NCI-H460 (cell line): Measurements from ENCODE around the gene LRRC53. TPM values are rescaled to one million over a fixed set of nuclear protein-coding genes. Genes with fewer than 3 reads are reported as not detected.

Source experiments
- DNase-seq: peaks from one replicate; pipeline ENCODE4 v3.0.0-alpha.2; 2016; ENCODE audit warnings: low read depth; ENCODE audit errors: extremely low read depth
- total RNA-seq: library from RNA; depleted of rRNA; stranded (reverse); fragments of >200 nt; shearing (Covaris generic); gene quantifications from 2 replicates; pipeline ENCODE4 v1.2.3, GENCODE V29; 2014

LRRC53 gene
- total RNA-seq, 1 experiment from 2014 or later: not detected

DNA sequence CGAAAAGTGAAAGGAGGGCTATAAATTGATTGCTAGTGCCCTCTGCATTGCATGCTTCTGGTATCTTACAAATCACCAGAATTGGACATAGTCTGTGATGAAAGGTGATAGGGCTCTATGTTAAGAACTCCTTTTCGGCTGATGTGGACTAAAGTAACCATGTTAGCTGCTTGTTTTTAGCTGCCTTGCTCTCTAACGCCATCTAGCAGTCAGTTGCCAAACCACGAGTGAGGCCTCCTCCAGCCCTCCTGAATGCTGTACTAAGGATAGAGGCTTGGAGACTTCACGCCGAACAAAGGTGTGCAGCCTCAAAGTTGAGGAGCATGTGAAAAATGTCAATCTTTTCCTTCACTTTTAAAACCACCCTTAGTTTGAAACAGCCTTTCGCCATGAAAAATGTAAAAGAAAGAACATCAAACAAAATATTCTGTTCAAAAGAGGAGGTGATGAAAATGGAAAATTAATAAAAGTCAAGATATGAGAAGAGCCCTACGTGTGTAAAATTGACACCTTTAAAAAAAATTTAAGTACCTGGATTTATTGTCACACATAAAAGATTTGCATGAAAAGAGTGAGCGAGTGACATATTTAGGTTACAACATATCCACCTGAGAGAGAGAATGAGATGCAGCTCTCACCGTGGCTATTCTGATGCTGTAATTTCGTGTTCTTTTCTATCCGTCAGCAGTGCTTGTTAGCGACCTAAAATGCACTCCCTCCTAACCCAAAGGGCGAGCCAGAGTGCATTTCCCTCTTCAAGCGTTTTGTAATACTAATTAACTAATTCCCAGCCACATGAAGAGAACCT lies 8.1 kb downstream of the LRRC53 start:
- DNase-seq: peak; percentile 61

- no peak for DNase-seq
Measured at GRCh38 chr1:74502858-74503257, 9.6 kb downstream of the LRRC53 start.

- peak; percentile 33 for DNase-seq
Measured at GRCh38 chr1:74502432-74502831, 10.0 kb downstream of the LRRC53 start.

DNA sequence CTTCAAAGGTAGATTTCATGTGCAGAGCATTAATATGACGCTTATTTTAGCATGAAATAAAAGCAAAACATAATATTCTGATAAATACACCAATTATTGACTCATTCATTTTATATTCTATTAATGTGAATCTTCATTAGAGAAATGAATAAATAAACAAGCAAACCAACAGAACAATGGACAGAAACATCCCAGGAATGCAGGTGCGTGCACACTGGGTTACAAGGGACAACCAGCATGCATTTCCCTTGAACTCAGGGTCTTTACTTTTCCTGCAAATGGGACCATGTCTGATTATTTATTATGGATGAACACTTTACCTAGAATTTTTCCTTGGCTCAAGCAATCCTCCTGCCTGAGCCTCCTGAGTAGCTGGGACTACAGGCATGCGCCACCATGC lies 13.5 kb downstream of the LRRC53 start:
- no peak for DNase-seq

DNA sequence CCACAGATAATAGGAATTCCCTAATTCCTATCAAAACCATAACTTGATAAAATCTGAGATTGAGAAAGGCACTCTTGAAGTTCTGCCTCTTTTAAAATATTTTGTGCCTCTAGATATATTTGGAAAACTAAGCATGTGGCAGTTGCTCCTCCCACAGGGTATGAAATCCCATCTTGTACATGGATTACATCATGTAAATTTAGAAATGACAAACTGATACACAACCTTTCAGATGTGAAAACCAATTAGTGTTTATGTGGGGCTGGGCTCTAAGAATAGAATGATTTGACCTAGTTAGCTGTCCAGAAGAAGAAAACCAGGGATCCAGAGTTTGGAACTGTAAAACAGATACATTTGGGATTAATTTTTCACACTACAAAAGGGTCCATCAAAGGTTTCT lies 15.7 kb downstream of the LRRC53 start:
- DNase-seq: no peak

GRCh38 chr1:74486036-74486435 lies 26.4 kb downstream of the LRRC53 start:
- DNase-seq: no peak

- no peak for DNase-seq
Measured at GRCh38 chr1:74485622-74486021, 26.8 kb downstream of the LRRC53 start.

- DNase-seq: no peak
Measured at GRCh38 chr1:74481607-74482006, 30.8 kb downstream of the LRRC53 start.

GRCh38 chr1:74480068-74480467 lies 32.3 kb downstream of the LRRC53 start:
- no peak for DNase-seq

DNA sequence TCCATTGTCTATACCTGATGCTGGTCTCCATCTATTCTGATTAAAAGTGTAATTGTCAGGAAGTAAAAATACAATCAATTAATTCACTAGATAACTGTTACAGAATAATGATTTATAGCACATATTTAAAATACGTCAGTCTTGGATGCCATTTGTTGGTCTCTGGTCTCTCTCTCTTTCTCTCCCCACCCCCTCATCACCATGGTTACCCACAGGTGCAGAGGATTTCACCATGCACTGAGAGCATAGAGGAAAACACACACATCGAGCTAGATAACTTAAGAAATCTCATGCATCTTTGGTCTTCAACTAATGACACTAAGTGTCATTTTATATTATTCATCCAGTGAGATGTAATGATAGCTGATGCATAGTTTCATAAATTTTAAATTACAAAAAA lies 33.4 kb downstream of the LRRC53 start:
- DNase-seq: no peak

- DNase-seq: no peak
Measured at GRCh38 chr1:74474585-74474984, 37.8 kb downstream of the LRRC53 start.

DNA sequence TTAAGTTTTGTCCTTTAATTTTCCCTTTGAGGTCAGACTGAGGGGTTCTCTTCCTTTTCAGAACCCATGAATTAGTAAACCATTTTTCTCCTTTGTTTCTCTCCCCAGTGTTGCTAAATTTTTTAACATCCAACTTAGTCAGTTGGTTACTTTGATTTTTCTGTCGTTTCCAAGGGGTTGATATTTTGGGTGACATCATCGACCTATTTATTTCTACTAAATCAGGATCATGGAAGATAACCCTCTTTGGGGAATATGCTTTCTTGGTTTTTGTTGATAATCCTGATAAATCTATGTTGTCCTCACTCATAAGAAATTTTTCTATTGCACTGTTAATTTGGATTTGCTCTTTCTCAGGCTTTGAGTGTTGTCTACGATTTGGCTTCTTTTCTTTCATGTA lies 40.9 kb downstream of the LRRC53 start:
- DNase-seq: no peak

DNA sequence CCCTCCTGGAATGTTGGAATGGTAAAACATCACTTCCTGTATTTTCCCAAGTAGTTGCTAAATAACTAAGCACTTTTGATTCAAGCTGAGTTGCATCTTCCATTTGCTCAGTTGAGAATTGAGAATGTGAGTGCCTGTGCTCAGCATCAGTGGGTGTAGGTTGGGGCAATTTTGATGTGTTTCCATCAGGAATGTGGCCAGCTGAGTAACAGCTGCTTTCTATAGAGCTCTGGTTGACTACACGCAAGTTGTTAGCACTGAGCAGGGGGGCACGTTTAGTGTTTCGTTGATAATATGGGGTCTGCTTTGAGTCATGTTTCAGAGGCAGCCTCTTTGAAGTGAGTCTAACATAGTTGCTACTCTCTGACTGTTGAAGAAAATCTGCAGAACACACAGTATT lies 41.5 kb downstream of the LRRC53 start:
- DNase-seq: no peak

DNA sequence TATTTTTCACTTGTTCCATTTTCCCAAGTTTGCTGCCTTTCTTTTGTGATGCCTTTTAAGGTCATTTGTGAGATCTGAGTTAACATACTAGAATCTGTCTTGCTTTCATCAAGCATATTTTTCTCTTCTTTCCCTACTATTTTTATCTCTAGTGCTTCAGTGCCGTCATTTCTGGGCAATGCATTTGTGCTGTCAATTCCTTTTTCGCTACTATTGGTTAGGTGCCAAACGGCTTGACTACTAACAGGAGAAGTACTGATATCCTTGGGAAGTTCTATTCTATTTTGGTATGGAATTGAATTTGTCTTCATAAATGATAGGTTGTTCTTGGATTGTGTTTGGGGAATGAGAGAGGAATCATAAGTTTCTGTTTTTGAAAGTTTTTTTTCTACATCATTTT lies 42.2 kb downstream of the LRRC53 start:
- no peak for DNase-seq

DNA sequence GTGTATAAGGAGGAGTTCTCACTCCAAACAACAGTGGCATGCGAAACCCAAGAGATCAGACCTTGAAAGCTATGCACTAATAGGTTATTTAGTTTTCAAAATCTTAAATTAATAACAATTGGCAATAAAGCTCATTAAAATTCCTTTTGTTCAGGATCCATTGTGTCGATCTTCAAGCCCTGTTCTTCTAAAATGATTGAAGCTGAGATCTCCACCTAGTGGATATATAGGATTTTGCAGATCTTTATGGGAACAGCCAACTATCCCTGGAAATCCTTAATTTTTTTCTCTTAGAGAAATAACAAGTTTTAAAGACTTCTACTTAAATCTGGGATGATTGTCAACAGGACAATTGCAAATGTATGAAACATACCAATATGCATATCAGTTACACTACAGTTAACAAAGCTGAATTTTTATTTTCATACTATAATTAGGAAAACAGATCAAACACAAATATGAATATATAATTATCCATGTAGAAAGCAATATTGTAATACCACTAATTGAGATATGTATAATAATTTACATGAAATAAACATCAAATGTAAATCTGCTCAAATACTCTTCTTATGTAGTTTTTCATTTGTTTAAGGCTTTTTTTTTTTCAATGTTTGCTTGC lies 43.3 kb downstream of the LRRC53 start:
- DNase-seq: peak; percentile 44

DNA sequence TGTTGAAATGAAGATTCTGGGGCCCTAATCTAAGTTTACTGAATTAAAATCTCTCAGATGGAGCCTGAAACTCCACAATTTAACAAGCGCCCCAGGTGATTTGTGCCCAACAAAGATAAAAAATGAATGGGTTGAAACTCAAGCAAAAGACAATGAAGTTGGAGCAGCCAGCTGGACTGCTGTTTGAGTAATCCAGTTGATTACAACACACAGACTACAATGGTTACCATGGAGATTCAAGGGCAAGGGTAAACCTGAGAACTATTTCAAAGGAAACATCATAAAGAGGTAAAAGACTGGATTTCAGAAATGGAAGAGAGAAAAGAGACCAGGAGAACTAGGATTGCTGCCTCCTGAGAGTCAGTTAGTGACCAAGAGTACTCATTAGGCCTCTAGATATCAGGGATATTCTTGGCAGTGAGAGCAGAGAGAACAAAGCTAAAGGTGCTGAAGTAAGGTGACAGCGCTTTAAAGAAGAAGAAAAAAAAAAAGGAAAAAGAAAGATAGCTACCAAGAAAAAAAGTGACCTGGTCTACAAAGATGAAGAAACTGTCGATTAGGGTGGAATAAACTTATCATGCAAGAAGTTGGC lies 44.5 kb downstream of the LRRC53 start:
- DNase-seq: no peak

DNA sequence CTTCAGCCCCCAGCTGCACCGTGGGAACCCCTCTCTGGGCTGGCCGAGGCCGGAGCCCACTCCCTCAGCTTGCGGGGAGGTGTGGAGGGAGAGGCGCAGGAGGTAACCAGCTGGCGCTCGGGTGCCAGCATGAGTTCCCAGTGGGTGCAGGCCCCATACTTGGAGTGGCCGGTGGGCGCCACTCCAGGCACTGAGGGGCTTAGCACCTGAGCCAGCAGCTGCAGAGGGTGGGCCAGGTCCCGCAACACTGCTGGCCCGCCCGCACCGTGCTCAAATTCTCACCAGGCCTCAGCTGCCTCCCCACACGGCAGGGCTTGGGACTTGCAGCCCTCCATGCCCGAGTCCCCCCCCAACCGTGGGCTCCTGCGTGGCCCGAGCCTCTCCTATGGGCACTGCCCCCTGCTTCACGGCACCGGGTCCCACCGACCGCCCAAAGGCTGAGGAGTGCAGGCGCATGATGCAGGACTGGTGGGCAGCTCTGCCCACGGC lies 47.2 kb downstream of the LRRC53 start:
- DNase-seq: no peak

GRCh38 chr1:74464037-74464436 lies 48.4 kb downstream of the LRRC53 start:
- no peak for DNase-seq

DNA sequence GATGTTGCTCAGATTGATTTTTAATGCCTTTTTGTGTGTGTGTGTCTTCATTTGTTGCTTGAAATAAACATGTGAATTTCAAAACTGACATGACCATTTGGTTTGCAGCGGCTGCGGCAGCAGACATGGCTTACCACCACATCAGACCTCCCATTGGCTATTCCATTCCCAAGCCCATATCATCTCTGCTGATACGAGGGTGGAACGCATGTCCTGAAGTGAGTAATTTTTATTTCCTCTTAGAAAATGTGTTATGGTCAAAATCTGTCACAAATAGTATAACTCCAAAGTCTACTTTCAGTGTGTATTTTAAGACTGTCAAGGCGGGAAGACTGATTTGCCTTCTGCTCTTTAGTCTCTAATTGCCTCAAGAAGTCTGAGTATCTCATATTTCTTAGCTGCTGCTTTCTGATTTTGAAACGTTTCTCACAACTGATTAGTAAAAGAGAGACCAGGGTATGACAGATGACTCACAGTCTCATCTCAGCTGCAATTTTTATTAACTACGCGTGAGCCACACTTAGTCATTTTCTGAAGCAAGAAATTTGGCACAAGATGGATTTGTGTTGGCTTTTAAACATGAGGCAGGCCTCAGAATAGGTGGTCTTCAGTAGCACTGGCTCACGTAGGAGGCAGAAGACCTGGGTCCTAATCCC lies 49.0 kb downstream of the LRRC53 start:
- DNase-seq: peak; percentile 38

DNA sequence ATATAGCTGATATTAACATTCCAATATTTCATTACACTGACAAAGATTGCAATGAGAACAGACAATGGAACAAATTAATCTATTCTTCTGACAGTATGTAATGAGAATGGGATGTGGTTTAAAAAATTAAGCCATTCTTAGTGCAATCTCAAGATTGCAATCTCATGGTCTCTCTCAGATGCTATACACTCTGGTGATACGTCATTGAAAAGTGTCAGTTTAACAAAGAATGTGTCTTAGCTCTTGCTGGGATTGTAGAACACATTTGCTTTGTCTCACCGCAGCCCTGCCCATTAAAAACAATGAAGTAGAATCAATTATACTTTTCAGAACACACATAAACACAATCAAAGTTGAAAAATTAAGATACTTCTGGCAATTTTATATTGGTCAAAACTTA lies 55.2 kb downstream of the LRRC53 start:
- DNase-seq: no peak

DNA sequence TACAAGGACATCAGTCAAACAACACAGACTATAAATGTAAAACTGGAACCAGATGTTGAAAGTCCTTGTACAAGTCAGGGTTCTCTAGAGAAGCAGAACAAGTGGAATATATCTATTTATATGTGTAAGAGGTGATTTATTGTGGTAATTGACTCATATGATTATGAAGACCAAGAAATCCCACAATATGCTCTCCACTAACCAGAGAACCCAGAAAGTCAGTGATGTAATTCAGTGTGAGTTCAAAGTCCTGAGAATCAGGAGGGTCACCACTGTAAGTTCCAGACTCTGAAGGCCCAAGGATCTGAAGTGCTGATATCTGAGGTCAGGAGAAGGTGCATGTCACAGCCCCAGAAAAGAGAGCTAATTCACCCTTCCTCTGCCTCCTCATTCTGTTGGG lies 57.0 kb downstream of the LRRC53 start:
- DNase-seq: no peak
